HG03575 (cell line): Measurements from ENCODE around the gene MESD.

ENCODE experiments used
- ATAC-seq: cut with Tn5 transposase; IDR thresholded peaks from one replicate; pipeline ENCODE4 v1.9.1; 2021; ENCODE audit not compliant: unreplicated experiment, insufficient number of reproducible peaks, low FRiP score; ENCODE audit errors: extremely low read depth

The MESD gene

GRCh38 chr15:81016489-81017068 is 27.0 kb upstream of the MESD start:
- no peak for ATAC-seq

- no peak for ATAC-seq
Observed at GRCh38 chr15:81015621-81016488, 26.2 kb upstream of the MESD start.

DNA sequence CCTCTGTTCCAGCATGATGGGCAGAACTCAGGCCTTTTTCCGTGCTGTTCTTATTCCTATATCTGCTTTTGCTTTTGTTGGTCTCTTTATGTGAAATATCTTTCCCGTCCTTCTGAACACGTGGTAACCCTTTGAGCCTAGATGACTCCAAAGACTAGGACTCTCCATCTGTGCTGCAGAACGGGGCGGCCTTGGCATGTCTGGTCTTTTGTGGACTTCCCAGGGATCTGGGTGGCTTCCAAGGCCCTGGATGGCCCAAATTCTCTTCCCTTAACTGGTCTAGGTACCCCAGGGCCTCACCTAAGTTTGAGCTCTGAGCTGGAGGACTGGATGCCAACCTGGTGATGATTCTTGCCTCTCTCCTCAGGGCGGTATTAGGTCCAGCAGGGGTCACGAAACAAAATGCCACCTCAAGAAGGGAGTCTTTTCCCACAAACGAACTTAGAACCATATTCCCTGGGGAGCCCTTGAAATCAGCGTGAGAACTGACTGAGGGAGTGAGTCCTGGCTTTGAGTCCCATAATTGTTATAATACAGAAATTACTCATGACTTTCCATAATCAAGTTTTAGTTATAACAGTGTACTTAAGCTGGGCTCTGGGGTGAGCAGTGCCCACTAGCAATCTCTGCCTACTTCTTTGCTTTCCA is 25.0 kb upstream of the MESD start:
- no peak for ATAC-seq

- ATAC-seq, result no peak
Observed at GRCh38 chr15:81013396-81013929, 23.8 kb upstream of the MESD start.

GRCh38 chr15:81012588-81012987 is 23.0 kb upstream of the MESD start:
- ATAC-seq, result no peak

GRCh38 chr15:81011593-81011992 is 22.0 kb upstream of the MESD start:
- ATAC-seq, result no peak

GRCh38 chr15:81010086-81010485 is 20.5 kb upstream of the MESD start:
- no peak for ATAC-seq

DNA sequence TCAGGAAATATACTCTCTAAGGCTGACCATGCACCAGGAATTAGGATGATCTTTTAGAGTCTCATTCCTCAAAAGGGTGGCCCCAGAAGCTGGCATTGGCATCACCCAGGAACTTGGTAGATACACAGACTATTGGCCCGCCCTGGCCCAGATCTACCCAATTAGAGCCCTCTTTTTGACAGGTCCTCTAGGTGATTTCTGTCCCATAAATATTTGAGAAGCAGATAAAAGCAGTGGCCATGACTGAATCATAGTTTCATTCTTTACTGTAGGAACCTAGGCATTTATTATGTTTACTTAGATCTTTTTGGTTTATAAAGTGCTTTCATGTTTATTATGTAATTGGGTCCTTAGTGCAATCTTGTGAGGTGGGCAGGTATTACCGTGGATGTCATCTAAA is 18.7 kb upstream of the MESD start:
- no peak for ATAC-seq

- ATAC-seq, result no peak
Observed at GRCh38 chr15:81007428-81008064, 17.9 kb upstream of the MESD start.

- ATAC-seq, result no peak
Observed at GRCh38 chr15:81006124-81006523, 16.5 kb upstream of the MESD start.

- no peak for ATAC-seq
Observed at GRCh38 chr15:81003097-81003350, 13.4 kb upstream of the MESD start.

DNA sequence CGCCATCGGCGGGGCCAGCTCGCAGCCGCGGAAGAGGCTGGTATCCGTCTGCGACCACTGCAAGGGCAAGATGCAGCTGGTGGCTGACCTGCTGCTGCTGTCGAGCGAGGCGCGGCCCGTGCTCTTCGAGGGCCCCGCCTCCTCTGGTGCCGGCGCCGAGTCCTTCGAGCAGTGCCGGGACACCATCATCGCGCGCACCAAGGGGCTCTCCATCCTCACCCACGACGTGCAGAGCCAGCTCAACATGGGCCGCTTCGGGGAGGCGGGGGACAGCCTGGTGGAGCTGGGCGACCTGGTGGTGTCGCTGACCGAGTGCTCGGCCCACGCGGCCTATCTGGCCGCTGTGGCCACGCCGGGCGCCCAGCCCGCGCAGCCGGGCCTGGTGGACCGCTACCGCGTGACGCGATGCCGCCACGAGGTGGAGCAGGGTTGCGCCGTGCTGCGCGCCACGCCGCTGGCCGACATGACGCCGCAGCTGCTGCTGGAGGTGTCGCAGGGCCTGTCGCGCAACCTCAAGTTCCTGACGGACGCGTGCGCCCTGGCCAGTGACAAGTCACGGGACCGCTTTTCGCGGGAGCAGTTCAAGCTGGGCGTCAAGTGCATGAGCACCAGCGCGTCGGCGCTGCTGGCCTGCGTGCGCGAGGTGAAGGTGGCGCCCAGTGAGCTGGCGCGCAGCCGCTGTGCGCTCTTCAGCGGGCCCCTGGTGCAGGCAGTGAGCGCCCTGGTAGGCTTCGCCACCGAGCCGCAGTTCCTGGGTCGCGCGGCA is 12.9 kb upstream of the MESD start:
- ATAC-seq, result no peak

DNA sequence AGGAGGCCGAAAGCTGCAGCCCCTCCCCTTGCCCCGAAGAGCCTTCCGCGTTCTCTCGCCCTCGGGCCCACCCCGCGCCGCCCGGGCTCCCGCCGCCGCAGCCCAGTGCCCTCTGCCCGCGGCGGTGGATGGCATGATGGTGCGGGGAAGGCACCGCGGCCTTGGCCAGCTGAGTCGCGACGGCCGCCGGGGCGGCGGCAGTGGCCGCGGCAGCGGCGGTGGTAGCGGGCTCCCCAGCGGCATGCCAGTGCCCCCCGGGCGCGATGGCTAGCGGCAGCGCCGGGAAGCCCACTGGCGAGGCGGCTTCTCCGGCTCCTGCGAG is 12.4 kb upstream of the MESD start:
- no peak for ATAC-seq

- ATAC-seq, result no peak
Observed at GRCh38 chr15:81001152-81002008, 11.8 kb upstream of the MESD start.

- no peak for ATAC-seq
Observed at GRCh38 chr15:81000624-81001151, 11.1 kb upstream of the MESD start, which contains the start of gene TLNRD1. Gene TLNRD1 (plus strand): TSS chr15:81000923. CDS start chr15:81002272, 1,349 bp downstream.

DNA sequence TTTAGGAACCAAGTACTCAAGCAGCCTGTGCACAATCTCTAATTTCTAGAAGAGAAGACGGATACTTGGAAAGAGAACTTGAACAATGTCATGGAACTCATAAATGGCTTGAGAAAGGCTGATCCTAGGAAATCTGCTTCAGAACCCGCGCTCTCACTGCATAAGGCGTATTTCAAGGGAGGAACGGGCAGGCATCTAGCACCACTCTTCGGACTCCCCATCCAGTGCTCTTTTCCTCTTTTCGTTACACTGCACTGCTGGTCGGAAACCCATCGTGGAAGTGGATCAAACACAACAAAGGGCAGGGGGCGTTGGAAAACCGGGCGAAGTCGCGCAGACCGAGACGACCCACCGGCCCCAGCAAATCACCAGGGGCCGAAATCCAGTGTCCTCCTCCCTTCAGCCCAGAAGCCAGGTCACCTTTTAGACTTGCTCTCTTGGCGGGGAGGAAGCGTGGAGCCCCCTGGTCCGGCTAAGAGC is 10.6 kb upstream of the MESD start:
- ATAC-seq, result no peak

DNA sequence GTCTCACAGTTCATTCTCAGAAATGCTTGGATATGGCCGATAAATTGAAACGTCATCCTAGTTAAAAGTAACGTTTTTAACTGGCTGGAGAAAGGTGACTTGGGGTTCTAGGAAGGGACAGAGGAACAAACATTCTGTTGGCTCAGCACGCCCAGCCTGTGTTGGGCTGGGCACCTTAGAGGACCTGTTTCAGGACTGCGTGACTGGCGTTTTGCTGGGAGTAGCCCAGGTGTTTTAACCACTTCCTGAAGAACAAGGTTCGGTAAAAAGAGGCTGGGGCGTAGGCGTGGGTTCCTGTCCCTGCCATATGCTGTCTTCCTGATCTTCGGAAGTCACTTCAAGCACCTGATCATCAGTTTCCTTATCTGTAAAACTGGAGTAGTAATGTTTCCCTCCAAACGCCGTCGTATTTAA is 10.0 kb upstream of the MESD start:
- no peak for ATAC-seq

- ATAC-seq, result no peak
Observed at GRCh38 chr15:80998251-80998650, 8.6 kb upstream of the MESD start.
